ENCODE data around the gene SLC33A1. TPM values are rescaled to one million over a fixed set of nuclear protein-coding genes. Genes with fewer than 3 reads are reported as not detected.

Gene SLC33A1
- total RNA-seq, 1 experiment from 2014 or later, result 23.3 TPM

DNA sequence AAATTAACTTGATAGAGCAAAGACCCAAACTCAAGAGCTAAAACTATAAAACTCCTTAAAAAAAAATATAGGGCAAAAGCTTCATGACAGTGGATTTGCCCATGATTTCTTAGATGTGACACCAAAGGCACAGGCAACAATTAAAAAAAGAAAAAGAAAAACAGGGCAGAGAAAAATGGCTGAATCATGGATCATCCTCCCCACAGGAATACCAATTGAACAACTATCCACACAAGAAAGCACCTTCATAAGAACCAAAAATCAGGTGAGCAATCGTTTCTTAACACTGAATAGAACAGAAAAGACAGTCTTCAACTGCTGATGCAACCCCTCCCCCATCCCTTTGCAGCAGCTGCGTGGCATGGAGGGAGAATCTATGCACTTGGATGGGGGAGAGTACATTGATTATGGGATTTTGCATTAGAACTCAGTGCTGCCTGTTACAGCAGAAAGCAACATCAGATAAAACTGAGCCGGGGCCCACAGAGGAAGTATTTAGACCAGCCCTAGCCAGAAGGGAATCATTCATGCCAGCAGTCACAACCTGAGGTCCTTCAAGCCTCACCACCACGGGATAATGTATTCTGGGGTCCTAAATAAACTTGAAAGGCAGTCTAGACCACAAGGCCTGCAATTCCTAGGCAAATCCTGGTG lies 63.8 kb downstream of the SLC33A1 start:
- no peaks in the 10 kb centered on the region for H3K9me3 ChIP-seq (ENCODE audit: control insufficient read depth in 1 of 2, insufficient read depth in 1 of 2, low read depth in 1 of 2, low read length in 2 of 2)

More for the DNA sequence above, 63.8 kb downstream of the SLC33A1 start:
- no TSS peak for BruUV-seq (replicated peaks)
- Histone ChIP-seq H2AFZ (ENCODE audit: low read depth, low read length, poor library complexity, severe bottlenecking) (no peak overlapping the region), H3K36me3 (ENCODE audit: control insufficient read depth in 1 of 2, insufficient read depth in 2 of 2, low read length in 2 of 2) (no peaks in the 10 kb centered on the region), H3K4me3 (replicated peaks in 1 of 2; ENCODE audit: low read depth in 1 of 2, low read length in 2 of 2) (no peak overlapping the region), H3K9ac (ENCODE audit: low read length) (no peak overlapping the region), H3K4me1 (ENCODE audit: control insufficient read depth in 1 of 2, insufficient read depth in 2 of 2, low read length in 2 of 2) (peaks cover 5 to 7% of the 10 kb centered on the region in 2 experiments; a peak in 2 of 4 replicates), H4K20me1 (ENCODE audit: insufficient read depth) (no peaks in the 10 kb centered on the region), H3K9me2 (ENCODE audit: insufficient read depth) (no peaks in the 10 kb centered on the region), H3K4me2 (ENCODE audit: low read length) (no peak overlapping the region), H3K27me3 (ENCODE audit: insufficient read depth, low read length) (no peaks in the 10 kb centered on the region), H3K27ac (ENCODE audit: low read depth, low read length) (no peak overlapping the region), H3K79me2 (ENCODE audit: insufficient read depth, low read length) (no peaks in the 10 kb centered on the region; the same call in 1 of the 2 replicates)
- RAD21 ChIA-PET (ENCODE audit: low non-redundant PET in 1 of 2, low total read pairs in 2 of 2, uncharacterized antibody in 2 of 2, unreplicated experiment in 2 of 2), result interaction anchor here in 1 of 2 experiments (0.7 kb wide), 1 partner anchor 13 kb away, joined by 3 read pairs; no protein-coding TSS in a partner anchor
- ATAC-seq (no peak), DNase-seq (ENCODE audit: low read depth, low spot score) (no peak)
- TF ChIP-seq, protein P1, sequence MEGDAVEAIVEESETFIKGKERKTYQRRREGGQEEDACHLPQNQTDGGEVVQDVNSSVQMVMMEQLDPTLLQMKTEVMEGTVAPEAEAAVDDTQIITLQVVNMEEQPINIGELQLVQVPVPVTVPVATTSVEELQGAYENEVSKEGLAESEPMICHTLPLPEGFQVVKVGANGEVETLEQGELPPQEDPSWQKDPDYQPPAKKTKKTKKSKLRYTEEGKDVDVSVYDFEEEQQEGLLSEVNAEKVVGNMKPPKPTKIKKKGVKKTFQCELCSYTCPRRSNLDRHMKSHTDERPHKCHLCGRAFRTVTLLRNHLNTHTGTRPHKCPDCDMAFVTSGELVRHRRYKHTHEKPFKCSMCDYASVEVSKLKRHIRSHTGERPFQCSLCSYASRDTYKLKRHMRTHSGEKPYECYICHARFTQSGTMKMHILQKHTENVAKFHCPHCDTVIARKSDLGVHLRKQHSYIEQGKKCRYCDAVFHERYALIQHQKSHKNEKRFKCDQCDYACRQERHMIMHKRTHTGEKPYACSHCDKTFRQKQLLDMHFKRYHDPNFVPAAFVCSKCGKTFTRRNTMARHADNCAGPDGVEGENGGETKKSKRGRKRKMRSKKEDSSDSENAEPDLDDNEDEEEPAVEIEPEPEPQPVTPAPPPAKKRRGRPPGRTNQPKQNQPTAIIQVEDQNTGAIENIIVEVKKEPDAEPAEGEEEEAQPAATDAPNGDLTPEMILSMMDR (IDR thresholded peaks at IDR 0.05 in 2 of 3, conservative IDR thresholded peaks at IDR 0.05 in 1 of 3; ENCODE audit: borderline replicate concordance in 1 of 3, insufficient read depth in 1 of 3, low read depth in 2 of 3, low read length in 2 of 3), result no peak
- TF ChIP-seq REST (IDR thresholded peaks at IDR 0.05; ENCODE audit: low read depth) (no peak), ZBTB33 (IDR thresholded peaks at IDR 0.05; ENCODE audit: extremely low read depth, insufficient replicate concordance, low read length) (no peak), MAX (IDR thresholded peaks at IDR 0.05) (no peak), POLR2AphosphoS5 (IDR thresholded peaks at IDR 0.05; ENCODE audit: low read depth, low read length) (no peak), CEBPB (IDR thresholded peaks at IDR 0.05; ENCODE audit: low read depth) (no peak)
- POLR2A ChIA-PET, result no interaction called here
- CTCF ChIA-PET, result interaction anchor here (1.2 kb wide), 1 partner anchor 16 kb away, joined by 3 read pairs; the partner anchor contains the start of gene C3orf33
- intact Hi-C loops (cut with micrococcal nuclease), result no loop called here

Measured in HCT116 (cell line).